ENCODE data around the gene TMEM120A.

DNA sequence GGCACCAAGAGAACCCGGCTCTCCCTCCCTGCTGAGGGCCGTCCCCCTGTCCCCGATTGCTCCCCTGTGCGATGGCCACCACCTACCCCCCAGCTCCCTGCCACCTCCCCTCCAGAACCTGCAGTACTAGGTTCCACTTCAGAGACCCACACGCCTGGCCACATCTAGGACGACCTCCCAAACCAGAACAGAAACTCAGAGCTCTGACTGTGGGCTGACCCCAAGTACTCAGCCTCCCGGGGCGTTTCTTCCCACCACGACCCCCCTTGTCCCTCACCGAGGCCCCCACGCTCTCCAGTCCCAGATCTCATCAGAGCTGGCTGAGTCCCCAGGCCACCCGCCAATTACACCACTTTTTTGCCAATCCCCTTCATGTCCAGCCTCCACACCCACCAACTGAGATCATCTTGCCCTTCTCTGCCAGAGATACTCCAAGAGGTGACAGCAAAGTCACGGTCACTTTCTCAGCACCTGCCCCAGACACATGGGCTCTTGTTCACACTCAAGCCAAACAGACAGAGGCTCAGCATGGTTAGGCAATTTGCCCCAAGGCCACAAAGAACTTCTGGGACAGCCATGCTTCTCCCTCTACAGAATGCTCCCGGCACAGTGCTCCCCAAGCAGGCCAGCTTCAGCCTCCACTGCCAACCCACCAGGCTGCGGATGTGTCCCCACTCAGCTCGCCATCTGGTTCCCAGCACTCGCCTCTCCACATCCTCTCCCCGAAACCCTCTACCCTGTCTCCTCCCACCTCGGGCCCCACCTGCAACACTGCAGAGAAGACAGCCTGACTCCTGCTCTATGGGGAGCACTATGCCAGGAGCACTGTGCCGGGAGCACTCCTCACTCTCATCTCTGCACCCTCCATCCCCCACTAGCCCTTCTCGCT, 4.7 kb downstream of the TMEM120A start:
- TF ChIP-seq, protein P1, sequence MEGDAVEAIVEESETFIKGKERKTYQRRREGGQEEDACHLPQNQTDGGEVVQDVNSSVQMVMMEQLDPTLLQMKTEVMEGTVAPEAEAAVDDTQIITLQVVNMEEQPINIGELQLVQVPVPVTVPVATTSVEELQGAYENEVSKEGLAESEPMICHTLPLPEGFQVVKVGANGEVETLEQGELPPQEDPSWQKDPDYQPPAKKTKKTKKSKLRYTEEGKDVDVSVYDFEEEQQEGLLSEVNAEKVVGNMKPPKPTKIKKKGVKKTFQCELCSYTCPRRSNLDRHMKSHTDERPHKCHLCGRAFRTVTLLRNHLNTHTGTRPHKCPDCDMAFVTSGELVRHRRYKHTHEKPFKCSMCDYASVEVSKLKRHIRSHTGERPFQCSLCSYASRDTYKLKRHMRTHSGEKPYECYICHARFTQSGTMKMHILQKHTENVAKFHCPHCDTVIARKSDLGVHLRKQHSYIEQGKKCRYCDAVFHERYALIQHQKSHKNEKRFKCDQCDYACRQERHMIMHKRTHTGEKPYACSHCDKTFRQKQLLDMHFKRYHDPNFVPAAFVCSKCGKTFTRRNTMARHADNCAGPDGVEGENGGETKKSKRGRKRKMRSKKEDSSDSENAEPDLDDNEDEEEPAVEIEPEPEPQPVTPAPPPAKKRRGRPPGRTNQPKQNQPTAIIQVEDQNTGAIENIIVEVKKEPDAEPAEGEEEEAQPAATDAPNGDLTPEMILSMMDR (IDR thresholded peaks at IDR 0.05; ENCODE audit: borderline replicate concordance, extremely low read depth, low read length, poor library complexity, severe bottlenecking): no peak
- TF ChIP-seq EZH2 (IDR thresholded peaks at IDR 0.05; ENCODE audit: borderline replicate concordance, low read depth, low read length, severe bottlenecking): no peak
